RWPE1 (cell line): Measurements from ENCODE around the gene FOLR3.
"Not testable (repeated sequence)": the region's sequence is repeated elsewhere in the genome, so short reads cannot be mapped to it uniquely, and the experiment has no call there.

ENCODE experiments used
- CTCF ChIA-PET: fragments of 350-600 bp; sonication (Branson Sonifier 250); formaldehyde crosslinking; extraction: SDS; loops from one replicate; lab custom pipeline; 2021; lab: Yijun Ruan, JAX
- POLR2A ChIA-PET: fragments of 400-600 bp; formaldehyde crosslinking; extraction: SDS; loops from one replicate; lab custom pipeline; 2020; ENCODE audit warnings: antibody characterized with exemption; ENCODE audit not compliant: low non-redundant PET; lab: Yijun Ruan, JAX
- DNase-seq: peaks from one replicate; pipeline ENCODE4 v3.0.0; 2012; ENCODE audit warnings: low spot score
- H3K27ac ChIP-seq: fragments of 450-650 bp; 2 replicates; pipeline ENCODE4 v1.5.1; 2017
- TF ChIP-seq, protein P1 (sequence below): fragments of 450-650 bp; conservative IDR thresholded peaks from 2 replicates; pipeline ENCODE4 v1.5.1; 2017; ENCODE audit warnings: low read depth, mild to moderate bottlenecking

FOLR3 gene

DNA sequence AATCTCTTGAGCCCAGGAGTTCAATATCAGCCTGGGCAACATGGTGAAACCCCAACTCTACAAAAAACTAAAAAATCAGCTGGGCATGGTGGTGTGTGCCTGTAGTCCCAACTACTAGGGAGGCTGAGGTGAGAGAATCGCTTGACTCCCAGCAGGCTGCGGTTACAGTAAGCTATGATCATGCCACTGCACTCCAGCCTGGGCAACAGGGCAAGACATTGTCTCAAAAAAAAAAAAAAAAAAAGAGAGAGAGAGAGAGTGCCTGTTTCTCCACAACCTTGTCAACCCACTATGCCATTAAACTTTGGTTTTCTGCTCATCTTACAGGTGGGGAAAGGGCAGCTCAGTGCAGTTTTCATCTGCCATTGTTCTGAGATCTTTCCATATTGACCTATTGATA, 5.1 kb downstream of the FOLR3 start:
- DNase-seq, result no peak
- POLR2A ChIA-PET, result interaction anchor here (0.5 kb wide), 1 partner anchor 40 kb away, joined by 3 read pairs; no protein-coding TSS in a partner anchor
- TF ChIP-seq, protein P1, sequence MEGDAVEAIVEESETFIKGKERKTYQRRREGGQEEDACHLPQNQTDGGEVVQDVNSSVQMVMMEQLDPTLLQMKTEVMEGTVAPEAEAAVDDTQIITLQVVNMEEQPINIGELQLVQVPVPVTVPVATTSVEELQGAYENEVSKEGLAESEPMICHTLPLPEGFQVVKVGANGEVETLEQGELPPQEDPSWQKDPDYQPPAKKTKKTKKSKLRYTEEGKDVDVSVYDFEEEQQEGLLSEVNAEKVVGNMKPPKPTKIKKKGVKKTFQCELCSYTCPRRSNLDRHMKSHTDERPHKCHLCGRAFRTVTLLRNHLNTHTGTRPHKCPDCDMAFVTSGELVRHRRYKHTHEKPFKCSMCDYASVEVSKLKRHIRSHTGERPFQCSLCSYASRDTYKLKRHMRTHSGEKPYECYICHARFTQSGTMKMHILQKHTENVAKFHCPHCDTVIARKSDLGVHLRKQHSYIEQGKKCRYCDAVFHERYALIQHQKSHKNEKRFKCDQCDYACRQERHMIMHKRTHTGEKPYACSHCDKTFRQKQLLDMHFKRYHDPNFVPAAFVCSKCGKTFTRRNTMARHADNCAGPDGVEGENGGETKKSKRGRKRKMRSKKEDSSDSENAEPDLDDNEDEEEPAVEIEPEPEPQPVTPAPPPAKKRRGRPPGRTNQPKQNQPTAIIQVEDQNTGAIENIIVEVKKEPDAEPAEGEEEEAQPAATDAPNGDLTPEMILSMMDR, result no peak
- H3K27ac ChIP-seq, result peak overlapping the region; percentile 83
- CTCF ChIA-PET, result interaction anchor here (0.6 kb wide), 1 partner anchor 62 kb away, joined by 3 read pairs; no protein-coding TSS in a partner anchor

DNA sequence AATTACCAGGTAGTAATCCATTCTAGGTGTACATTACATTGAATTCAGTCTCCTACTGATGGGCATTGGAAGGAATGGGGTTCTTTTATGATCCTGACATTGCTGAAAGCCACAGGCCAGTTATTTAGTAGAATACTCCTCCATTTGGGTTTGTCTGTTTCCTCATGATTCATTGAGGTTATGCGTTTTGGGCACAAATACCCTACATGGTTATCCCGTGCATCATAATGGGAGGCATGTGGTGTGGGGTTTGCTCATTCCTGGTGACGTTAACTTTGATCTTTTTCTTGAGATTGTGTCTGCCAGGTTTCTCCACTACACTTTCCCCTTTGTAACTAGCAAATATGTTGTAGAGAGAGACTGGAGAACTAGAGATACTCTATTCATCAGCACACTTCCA, 5.5 kb downstream of the FOLR3 start:
- CTCF ChIA-PET, result interaction anchor here (0.6 to 0.8 kb wide), 2 partner anchors 61 to 293 kb away, joined by 3 read pairs; partner anchors contain the start of gene CLPB
- TF ChIP-seq, protein P1, result no peak
- H3K27ac ChIP-seq, result peak overlapping the region; percentile 86; the same call in 1 of the 2 replicates
- POLR2A ChIA-PET, result interaction anchor here (0.5 kb wide), 1 partner anchor 40 kb away, joined by 3 read pairs; no protein-coding TSS in a partner anchor
- peak; percentile 84 for DNase-seq

DNA sequence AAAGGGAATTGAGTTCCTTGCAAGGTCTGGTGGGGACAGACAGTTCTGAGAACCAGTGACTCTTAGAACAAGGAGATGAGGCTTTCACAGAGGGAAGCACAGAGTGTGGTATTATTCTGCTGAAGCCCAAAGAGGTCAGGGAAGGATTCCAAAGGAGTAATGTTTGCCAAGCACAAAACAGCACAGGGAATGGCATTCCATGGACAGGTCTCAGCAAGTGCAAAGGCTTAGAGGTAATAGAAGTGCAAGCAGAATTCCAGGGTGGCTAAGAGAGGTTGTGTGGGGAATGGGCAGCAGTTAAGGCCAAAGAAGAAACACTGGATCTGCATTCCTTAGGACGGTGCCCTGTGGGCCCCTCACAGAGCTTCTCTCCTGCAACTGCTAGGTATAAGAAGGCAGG, 6.6 kb downstream of the FOLR3 start:
- POLR2A ChIA-PET, result not testable (repeated sequence)
- peak overlapping the region; percentile 86 for H3K27ac ChIP-seq
- CTCF ChIA-PET, result interaction anchor here (0.6 to 0.8 kb wide), 2 partner anchors 41 to 292 kb away, joined by 3 to 4 read pairs; partner anchors contain the start of gene CLPB

DNA sequence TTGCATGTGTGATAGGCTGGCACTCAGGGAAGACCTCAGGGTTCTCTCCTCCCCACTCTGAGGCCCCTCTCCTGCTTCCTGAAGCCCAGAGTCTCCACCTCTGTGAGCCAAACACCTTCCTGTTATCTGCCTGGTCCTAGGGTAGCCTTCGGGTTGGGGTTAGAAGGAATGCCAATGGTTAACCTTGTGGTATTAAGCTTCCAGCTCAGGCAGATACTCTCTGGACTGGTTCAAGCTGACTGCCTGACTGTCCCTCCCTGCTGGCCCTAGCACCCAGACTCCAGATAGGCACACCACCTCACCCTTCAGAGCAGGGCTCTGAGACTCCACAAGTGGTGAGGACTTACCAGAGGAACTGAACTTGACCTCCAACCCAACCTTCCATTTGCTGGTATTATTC, 7.0 kb downstream of the FOLR3 start:
- peak overlapping the region; percentile 86 for H3K27ac ChIP-seq
- DNase-seq, CTCF ChIA-PET, POLR2A ChIA-PET: not testable (repeated sequence)

More for the DNA sequence above, 6.6 kb downstream of the FOLR3 start:
- peak; percentile 66 for DNase-seq

DNA sequence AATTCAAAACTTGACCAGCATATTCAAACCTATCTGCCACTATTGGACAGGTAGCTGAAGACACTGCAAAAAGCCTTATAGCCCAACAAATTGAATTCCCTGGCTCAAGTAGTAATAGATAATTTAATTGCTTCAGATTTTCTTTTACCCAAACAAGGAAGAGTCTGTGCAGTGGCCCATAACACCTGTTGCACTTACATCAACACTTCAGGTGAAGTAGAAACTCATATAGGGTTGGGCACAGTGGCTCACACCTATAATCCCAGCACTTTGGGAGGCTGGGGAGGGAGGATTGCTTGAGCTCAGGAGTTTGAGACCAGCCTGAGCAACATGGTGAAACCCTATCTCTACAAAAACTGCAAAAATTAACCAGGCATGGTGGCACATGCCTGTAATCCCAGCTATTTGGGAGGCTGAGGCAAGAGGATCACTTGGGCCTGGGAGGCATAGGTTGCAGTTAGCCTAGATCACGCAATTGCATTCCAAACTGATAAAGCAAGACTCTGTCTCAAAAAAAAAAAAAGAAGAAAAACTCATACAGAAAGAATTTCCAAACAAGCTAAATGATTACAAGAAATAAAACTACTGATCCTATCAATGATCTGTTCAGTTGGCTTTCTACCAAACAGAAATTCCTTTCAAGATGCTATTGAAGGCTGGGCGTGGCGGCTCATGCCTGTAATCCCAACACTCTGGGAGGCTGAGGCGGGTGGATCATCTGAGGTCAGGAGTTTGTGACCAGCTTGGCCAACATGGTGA, 9.5 kb downstream of the FOLR3 start:
- H3K27ac ChIP-seq, result peak overlapping the region; percentile 87
- DNase-seq, result peak; percentile 34
- POLR2A ChIA-PET, result interaction anchor here (0.6 to 0.8 kb wide), 4 partner anchors 37 to 145 kb away, joined by 3 read pairs; no protein-coding TSS in a partner anchor
- TF ChIP-seq, protein P1, result no peak
- CTCF ChIA-PET, result interaction anchor here (0.6 to 3.1 kb wide), 8 partner anchors 17 to 290 kb away, joined by 3 to 14 read pairs (median 6); no protein-coding TSS in a partner anchor

DNA sequence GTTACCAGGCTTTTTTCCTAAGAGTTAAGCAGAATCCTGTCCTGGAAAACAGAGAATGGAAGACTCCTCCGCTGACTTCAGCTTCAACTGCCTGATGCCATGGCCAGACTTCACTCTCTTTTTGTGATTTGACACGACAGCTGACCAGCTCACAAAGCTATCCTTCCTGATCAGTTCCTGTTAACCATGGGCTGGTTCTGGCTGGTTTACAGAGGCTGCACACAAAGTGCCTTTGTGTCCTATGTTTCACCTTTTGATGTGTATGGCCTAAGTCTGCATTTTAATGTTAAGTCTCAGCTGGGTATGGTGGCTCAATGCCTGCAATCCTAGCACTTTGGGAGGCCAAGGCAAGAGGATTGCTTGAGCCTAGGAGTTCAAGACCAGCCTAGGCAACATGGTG, 11.1 kb downstream of the FOLR3 start:
- CTCF ChIA-PET, result interaction anchor here (1.1 kb wide), 1 partner anchor 19 kb away, joined by 3 read pairs; no protein-coding TSS in a partner anchor
- TF ChIP-seq, protein P1, result no peak
- peak overlapping the region; percentile 87; the same call in 1 of the 2 replicates for H3K27ac ChIP-seq

DNA sequence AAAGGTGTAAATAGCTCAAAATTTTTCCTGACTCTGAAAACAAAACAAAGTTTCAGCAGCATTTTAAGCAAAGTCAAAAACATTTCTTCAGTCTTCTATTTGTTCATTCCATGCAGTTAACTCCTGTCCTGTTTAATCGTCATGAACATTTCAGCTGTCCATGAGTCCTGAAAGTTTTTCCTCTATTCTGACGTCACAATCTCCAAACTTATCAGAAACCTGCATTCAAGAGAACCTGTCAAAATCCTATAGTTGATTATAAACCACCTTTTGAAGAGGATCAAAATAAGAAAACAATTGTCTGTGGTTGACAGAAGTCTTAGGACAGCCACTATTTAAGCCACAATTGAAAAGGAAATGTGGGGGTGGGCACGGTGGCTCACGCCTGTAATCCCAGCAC, 15.4 kb downstream of the FOLR3 start:
- peak overlapping the region; percentile 42; the same call in 1 of the 2 replicates for H3K27ac ChIP-seq
- CTCF ChIA-PET, result interaction anchor here (0.6 kb wide), 1 partner anchor 56 kb away, joined by 3 read pairs; no protein-coding TSS in a partner anchor
- DNase-seq, result no peak
- POLR2A ChIA-PET, result no interaction called here
- TF ChIP-seq, protein P1, result no peak

More for the DNA sequence above, 11.1 kb downstream of the FOLR3 start:
- DNase-seq, result no peak
- POLR2A ChIA-PET, result no interaction called here

DNA sequence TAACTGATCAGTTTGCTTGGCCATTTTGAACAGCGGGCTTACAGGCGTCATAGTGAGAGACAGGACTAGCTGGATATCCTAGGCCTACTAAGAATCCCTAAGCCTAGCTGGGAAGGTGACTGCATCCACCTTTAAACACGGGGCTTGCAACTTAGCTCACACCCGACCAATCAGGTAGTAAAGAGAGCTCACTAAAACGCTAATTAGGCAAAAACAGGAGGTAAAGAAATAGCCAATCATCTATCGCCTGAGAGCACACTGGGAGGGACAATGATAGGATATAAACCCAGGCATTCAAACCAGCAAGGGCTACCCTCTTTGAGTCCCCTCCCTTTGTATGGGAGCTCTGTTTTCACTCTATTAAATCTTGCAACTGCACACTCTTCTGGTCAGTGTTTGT, 18.3 kb downstream of the FOLR3 start:
- H3K27ac ChIP-seq, POLR2A ChIA-PET, DNase-seq: not testable (repeated sequence)
- CTCF ChIA-PET, result interaction anchor here (0.7 to 1.5 kb wide), 2 partner anchors 10 to 69 kb away, joined by 3 to 8 read pairs; no protein-coding TSS in a partner anchor
